PFSK-1 (cell line): ENCODE data around the gene SIPA1L3.

Source experiments
- FOXP2 ChIP-seq: optimal IDR thresholded peaks from 2 replicates; pipeline ENCODE3; 2011; ENCODE audit warnings: borderline replicate concordance, control low read depth, inconsistent platforms; ENCODE audit not compliant: insufficient read depth; ENCODE audit errors: extremely low read length, extremely low read depth
- REST ChIP-seq, 2 experiments: IDR thresholded peaks; 2 replicates each; pipeline versions ENCODE4 v1.6.1 to v1.8.0; 2011 to 2012; ENCODE audit warnings: low read depth in 2 of 2, low read length in 2 of 2, control low read depth in 1 of 2, inconsistent platforms in 1 of 2, mild to moderate bottlenecking in 1 of 2, moderate library complexity in 1 of 2; ENCODE audit not compliant: insufficient read depth in 1 of 2
- SIN3A ChIP-seq: IDR thresholded peaks from 2 replicates; pipeline ENCODE4 v1.6.1; 2012; ENCODE audit warnings: mild to moderate bottlenecking, low read length, moderate library complexity, borderline replicate concordance; ENCODE audit not compliant: insufficient read depth
- TAF1 ChIP-seq: IDR thresholded peaks from 2 replicates; pipeline ENCODE4 v1.6.1; 2012; ENCODE audit warnings: low read length, control low read depth, borderline replicate concordance; ENCODE audit not compliant: insufficient read depth

GRCh38 chr19:37951816-37952210, 44.8 kb downstream of the SIPA1L3 start:
- TF ChIP-seq FOXP2 (no peak), SIN3A (no peak), REST (IDR thresholded peaks at IDR 0.05; ENCODE audit: insufficient read depth in 1 of 2, low read depth in 2 of 2, low read length in 2 of 2) (no peak), TAF1 (no peak)
